CD4-positive, CD25-positive, alpha-beta regulatory T cell (primary cell): ENCODE data around the gene NT5C3B. TPM values are rescaled to one million over a fixed set of nuclear protein-coding genes. Genes with fewer than 3 reads are reported as not detected.

Source experiments
- ATAC-seq, 2 donors: fragments of 150-1000 bp; cut with Tn5 transposase; one replicate each; pipeline ENCODE4 v1.10.0; 2021; ENCODE audit warnings: low read depth in 2 of 2, moderate number of reproducible peaks in 2 of 2, moderate library complexity in 1 of 2
- DNase-seq, 3 donors: peaks; one replicate each; pipeline versions ENCODE4 v3.0.0 to v3.0.0-alpha.2; 2012 to 2022; ENCODE audit warnings: mixed read lengths in 1 of 3
- H3K27ac ChIP-seq: one replicate; pipeline ENCODE4 v1.7.0; 2013; ENCODE audit warnings: mild to moderate bottlenecking, low read length; ENCODE audit not compliant: insufficient read depth, poor library complexity, severe bottlenecking
- H3K27me3 ChIP-seq: one replicate; pipeline ENCODE4 v1.7.0; 2013; ENCODE audit warnings: low read length; ENCODE audit not compliant: control insufficient read depth, insufficient read depth
- H3K36me3 ChIP-seq: one replicate; pipeline ENCODE4 v1.7.0; 2013; ENCODE audit warnings: mild to moderate bottlenecking, low read length, moderate library complexity; ENCODE audit not compliant: control insufficient read depth, insufficient read depth
- H3K4me1 ChIP-seq: 2 replicates; pipeline ENCODE4 v1.7.0; 2013; ENCODE audit warnings: mild to moderate bottlenecking, low read length; ENCODE audit not compliant: insufficient read depth, control insufficient read depth, poor library complexity, severe bottlenecking
- H3K4me3 ChIP-seq: one replicate; pipeline ENCODE4 v1.7.0; 2013; ENCODE audit warnings: low read depth, mild to moderate bottlenecking, low read length, moderate library complexity
- H3K9me3 ChIP-seq, 2 experiments: 1 replicate in 1 of 2; 2 replicates in 1 of 2; pipeline ENCODE4 v1.7.0; 2013; ENCODE audit warnings: low read length in 2 of 2, mild to moderate bottlenecking in 1 of 2, moderate library complexity in 1 of 2; ENCODE audit not compliant: control insufficient read depth in 2 of 2
- H3K27ac Mint-ChIP-seq, 3 donors: one replicate each; pipeline ENCODE4 v1.8.0; 2020 to 2022; ENCODE audit warnings: mild to moderate bottlenecking in 3 of 3, mixed read lengths in 3 of 3, moderate library complexity in 2 of 3
- H3K27me3 Mint-ChIP-seq: one replicate; pipeline ENCODE4 v1.8.0; 2022; ENCODE audit warnings: mild to moderate bottlenecking, mixed read lengths
- H3K36me3 Mint-ChIP-seq: one replicate; pipeline ENCODE4 v1.8.0; 2020; ENCODE audit warnings: mixed read lengths
- H3K4me1 Mint-ChIP-seq, 4 donors: one replicate each; pipeline ENCODE4 v1.8.0; 2020 to 2022; ENCODE audit warnings: mixed read lengths in 4 of 4, mild to moderate bottlenecking in 1 of 4
- H3K4me3 Mint-ChIP-seq, 4 donors: one replicate each; pipeline ENCODE4 v1.8.0; 2020 to 2022; ENCODE audit warnings: mild to moderate bottlenecking in 4 of 4, mixed read lengths in 4 of 4, moderate library complexity in 3 of 4
- H3K9me3 Mint-ChIP-seq, 7 donors: one replicate each; pipeline ENCODE4 v1.8.0; 2020 to 2022; ENCODE audit warnings: mixed read lengths in 7 of 7, mild to moderate bottlenecking in 3 of 7, moderate library complexity in 2 of 7
- polyA plus RNA-seq, 4 donors: library from polyadenylated mRNA; unstranded; fragments of 300-500 nt; fragmentation: Illumina TruSeq; gene quantifications; one replicate each; pipeline ENCODE4 v1.2.3, GENCODE V29; 2021
- total RNA-seq: library from RNA; stranded (reverse); gene quantifications from one replicate; pipeline ENCODE4 v1.2.3, GENCODE V29; 2022

Gene NT5C3B
- total and polyA plus RNA-seq, 5 donors from 2014 or later: 15.5 to 37.7 (median 17.9) TPM

DNA sequence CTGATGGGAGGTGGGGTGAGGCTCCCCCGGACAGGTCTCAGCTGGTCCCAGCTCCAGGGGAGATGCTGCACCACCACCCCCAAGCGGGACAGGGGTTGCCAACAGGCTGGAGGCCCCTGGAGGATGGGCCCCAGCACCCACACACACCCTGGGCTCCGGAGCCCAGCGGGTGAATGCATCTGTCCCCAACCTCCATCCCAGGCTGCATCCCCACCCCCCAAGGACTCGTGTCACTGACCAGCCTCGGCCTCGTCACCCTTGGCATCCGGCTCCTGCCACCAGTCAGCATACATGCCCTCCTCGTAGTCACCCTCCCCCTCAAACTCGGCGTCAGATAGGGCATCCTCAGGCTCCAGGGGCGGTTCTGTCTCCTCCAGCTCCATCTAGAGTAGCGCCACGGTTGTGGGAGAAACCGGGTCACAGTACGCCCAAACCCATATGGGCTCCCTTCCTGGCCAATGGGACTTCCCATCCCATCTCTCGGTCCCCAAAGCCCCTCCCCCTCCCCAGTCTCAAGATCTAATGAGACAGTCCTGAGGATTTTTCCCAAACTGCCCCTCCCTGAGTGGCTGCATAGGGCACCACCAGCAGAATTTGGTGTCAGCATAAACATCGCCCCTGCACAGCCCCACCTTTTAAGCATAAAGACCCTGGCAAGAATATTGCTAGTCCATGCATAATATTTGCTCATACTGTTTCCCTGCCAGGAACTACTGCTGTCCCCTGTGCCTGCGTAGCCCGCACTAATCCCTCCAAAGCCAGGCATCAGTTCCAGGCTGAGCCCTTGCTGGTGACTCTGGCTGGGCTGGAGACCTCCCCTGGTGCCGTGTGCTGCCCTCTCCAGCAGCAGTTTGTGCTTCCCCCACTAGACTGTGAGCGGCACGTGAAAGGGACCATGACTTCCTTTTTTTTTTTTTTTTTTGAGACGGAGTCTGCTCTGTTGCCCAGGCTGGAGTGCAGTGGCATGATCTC is 32.7 kb downstream of the NT5C3B start:
- H3K27me3 ChIP-seq: no peaks in the 10 kb centered on the region
- Mint-ChIP-seq H3K4me1 (peaks cover 3 to 10% (median 5%) of the 10 kb centered on the region in 4 donors), H3K36me3 (peaks cover 3% of the 10 kb centered on the region), H3K27me3 (no peaks in the 10 kb centered on the region), H3K27ac (no peak overlapping the region), H3K9me3 (no peaks in the 10 kb centered on the region), H3K4me3 (no peak overlapping the region)
- ATAC-seq (no peak), DNase-seq (no peak)
- H3K4me3 ChIP-seq: no peak overlapping the region
- H3K9me3 ChIP-seq: no peaks in the 10 kb centered on the region
- peaks cover 4% of the 10 kb centered on the region for H3K4me1 ChIP-seq
- no peak overlapping the region for H3K27ac ChIP-seq
- no peaks in the 10 kb centered on the region for H3K36me3 ChIP-seq

DNA sequence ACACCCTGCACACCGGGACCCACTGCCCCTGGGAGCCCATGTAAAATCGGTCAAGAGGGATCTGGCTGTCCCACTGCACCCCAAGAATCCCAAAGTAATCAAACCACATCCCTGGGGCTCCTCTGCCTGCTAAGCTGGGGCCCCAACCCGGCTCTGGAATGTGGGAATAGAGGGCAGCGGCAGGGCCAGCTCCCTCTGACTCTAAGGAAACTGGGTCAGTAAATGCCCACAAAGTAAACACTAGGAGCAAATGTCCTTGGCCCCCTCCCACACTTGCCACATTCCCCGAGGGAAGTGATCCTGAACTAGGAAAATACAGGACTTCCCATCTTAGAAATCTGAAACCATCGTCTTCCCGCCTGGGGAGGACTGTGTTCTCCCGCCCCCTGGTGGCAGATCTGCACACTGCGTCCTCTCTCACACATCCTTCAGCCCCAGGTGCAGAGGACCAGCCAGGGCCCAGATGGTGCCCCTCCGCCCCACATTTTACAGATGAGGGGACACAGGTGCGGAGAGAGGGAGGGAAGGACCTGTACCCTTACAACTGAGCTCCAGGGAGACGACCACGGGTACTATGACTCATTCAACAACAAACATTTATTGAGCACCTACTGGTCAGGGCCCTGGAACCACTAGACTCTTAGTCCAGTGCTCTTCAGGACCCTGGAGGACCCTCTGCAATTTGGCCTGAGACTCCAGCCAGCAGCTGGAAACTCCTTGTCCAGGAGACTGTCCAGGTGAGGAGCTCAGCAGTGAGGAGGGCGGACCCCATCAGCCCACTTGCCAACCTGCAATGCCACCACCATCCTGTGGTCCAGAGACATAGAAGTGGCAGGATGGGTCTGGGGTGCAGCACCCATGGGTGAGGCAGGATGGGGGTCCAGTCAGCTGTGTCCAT is 34.4 kb downstream of the NT5C3B start:
- Mint-ChIP-seq H3K9me3 (no peaks in the 10 kb centered on the region), H3K4me1 (peaks cover 3 to 10% (median 5%) of the 10 kb centered on the region in 4 donors), H3K4me3 (no peak overlapping the region), H3K27ac (peak overlapping the region in 2 of 3 donors; percentile 17 to 88), H3K27me3 (peaks cover under 1% of the 10 kb centered on the region), H3K36me3 (peaks cover 3% of the 10 kb centered on the region)
- Histone ChIP-seq H3K27me3 (no peaks in the 10 kb centered on the region), H3K4me1 (peaks cover 4% of the 10 kb centered on the region), H3K27ac (no peak overlapping the region), H3K9me3 (no peaks in the 10 kb centered on the region), H3K36me3 (no peaks in the 10 kb centered on the region), H3K4me3 (no peak overlapping the region)
- DNase-seq (peak; percentile 54 to 65 (median 64)), ATAC-seq (peak; percentile 74 to 81)

DNA sequence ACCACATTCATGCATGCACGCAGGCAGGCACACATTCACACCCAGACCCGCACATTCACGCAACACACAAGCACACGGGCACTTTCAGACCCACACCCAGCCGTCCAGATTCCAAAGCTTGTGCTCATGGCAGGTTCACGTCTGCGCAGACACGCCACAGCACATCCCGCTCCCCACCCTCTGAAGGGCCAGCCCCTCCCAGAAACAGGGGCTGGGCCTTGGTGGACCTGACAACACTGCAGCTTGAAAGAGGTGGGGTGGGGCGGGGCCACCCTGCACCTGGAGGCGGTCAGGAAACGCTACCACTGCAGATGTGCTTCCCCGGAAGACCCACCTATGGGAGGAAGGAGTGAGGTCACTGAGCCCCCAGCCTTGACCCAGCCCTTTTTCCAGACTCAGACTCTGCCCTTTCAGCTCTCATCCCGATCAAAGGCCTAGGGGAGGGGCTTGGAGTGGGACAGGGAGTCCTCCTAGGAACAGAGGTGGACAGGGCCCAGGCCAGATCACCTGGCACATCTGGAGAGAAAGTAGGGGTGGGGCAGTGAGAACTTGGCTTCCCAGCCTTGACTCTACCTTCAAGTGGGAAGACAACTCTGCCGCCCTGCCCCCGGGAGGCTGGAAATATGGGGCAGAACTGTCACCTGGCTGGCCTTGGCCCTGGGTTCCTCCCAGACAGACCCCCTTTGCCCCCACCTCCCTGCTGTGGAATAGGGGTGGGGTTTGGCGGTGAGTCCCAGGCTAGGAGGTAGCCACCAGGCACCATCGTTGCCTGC is 35.2 kb downstream of the NT5C3B start:
- DNase-seq (no peak), ATAC-seq (no peak)
- peaks cover 3% of the 10 kb centered on the region for H3K36me3 Mint-ChIP-seq
- H3K27ac ChIP-seq: no peak overlapping the region
- peak overlapping the region in 1 of 4 donors; percentile 9 for H3K4me3 Mint-ChIP-seq
- H3K27me3 ChIP-seq: no peaks in the 10 kb centered on the region
- no peaks in the 10 kb centered on the region for H3K36me3 ChIP-seq
- no peaks in the 10 kb centered on the region for H3K9me3 ChIP-seq
- no peak overlapping the region for H3K4me3 ChIP-seq
- no peaks in the 10 kb centered on the region for H3K9me3 Mint-ChIP-seq
- H3K4me1 Mint-ChIP-seq: peaks cover 3 to 10% (median 5%) of the 10 kb centered on the region in 4 donors
- peaks cover 4% of the 10 kb centered on the region for H3K4me1 ChIP-seq
- no peak overlapping the region for H3K27ac Mint-ChIP-seq
- H3K27me3 Mint-ChIP-seq: peaks cover 6% of the 10 kb centered on the region

DNA sequence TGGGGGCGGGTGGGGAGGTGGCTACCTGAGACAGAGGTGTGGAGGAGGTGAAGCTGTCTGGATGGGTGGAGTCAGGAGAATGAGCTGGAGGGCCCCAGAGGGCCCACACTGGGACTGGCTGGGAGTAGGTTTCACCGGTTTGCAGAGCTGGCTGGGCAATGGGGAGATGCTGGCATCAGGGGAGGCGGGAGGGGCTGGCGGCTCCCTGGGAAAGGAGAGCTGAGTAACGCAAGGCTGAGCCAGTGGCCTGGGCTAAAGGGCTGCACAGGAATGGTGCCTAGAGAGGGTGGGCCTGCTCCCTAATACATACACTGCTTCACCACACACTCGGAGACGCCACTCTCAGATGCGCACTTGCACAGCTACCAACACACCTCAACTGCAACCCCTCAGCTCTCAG is 36.7 kb downstream of the NT5C3B start:
- no peaks in the 10 kb centered on the region for H3K9me3 ChIP-seq
- Mint-ChIP-seq H3K9me3 (no peaks in the 10 kb centered on the region), H3K4me1 (peaks cover 3 to 10% (median 5%) of the 10 kb centered on the region in 4 donors), H3K27me3 (peaks cover 11% of the 10 kb centered on the region), H3K4me3 (peak overlapping the region in 1 of 4 donors; percentile 15), H3K36me3 (peaks cover 3% of the 10 kb centered on the region), H3K27ac (no peak overlapping the region)
- no peak for DNase-seq
- ATAC-seq: no peak
- no peaks in the 10 kb centered on the region for H3K36me3 ChIP-seq
- peaks cover 4% of the 10 kb centered on the region for H3K4me1 ChIP-seq
- H3K27me3 ChIP-seq: no peaks in the 10 kb centered on the region
- no peak overlapping the region for H3K27ac ChIP-seq
- no peak overlapping the region for H3K4me3 ChIP-seq

DNA sequence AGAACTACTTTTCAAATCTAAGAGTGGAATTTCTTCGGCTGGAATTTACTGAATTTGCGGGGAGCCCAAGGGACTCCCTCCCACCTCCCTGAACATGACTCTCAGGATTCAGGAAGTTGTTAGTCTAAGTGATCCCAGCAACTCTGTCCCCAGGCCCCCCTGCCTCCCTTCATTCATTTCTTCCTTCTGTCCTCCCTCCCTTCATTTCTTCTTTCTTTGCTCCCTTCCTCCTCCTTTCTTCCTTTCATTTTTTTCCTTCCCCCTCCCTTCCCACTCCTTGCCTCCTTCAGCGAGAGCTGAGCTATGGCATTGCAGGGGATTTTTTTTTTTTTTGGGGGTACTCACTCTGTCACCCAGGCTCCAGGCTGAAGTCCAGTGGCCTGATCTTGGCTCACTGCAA is 38.7 kb downstream of the NT5C3B start:
- H3K4me1 Mint-ChIP-seq: peaks cover 3 to 10% (median 5%) of the 10 kb centered on the region in 4 donors
- Histone ChIP-seq H3K9me3 (no peaks in the 10 kb centered on the region), H3K4me1 (peaks cover 4% of the 10 kb centered on the region), H3K4me3 (no peak overlapping the region), H3K36me3 (no peaks in the 10 kb centered on the region), H3K27ac (no peak overlapping the region), H3K27me3 (no peaks in the 10 kb centered on the region)
- no peak for ATAC-seq
- no peak overlapping the region for H3K27ac Mint-ChIP-seq
- DNase-seq: no peak
- H3K4me3 Mint-ChIP-seq: no peak overlapping the region
- no peaks in the 10 kb centered on the region for H3K9me3 Mint-ChIP-seq
- peaks cover 3% of the 10 kb centered on the region for H3K36me3 Mint-ChIP-seq
- peaks cover 11% of the 10 kb centered on the region for H3K27me3 Mint-ChIP-seq

DNA sequence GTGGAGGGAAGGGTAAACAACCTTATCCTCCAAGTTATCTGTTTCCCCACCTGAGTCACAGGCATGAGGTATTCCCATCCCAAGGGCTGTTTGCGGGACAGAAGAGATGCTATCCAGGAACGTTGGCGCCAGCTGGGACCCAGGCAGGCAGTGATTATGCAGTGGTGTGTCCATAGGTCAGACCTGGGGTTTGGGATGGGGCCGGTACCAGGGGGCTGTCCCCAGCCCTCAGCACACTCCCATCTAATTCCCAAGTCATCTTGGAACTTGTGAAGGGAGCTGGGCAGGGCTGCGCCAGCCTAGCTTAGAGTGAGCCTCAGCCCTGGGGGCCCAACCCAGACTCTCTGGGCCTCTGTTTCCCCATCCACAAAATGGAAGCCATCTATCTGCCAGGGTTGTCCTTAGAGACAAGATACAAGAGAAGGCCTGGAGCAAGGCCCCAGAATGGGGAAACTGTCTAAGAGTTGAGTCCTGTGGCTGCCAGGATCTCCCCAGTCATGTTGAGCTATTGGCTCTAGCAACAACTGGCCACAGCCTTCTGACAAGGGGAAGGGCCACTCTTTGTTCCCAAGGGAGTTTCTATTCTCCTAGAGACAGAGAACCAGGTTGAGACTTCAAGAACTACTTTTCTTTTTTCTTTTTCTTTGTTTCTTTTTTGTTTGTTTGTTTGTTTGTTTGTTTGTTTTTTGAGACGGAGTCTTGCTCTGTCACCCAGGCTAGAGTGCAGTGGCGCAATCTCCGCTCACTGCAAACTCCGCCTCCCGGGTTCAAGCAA is 39.7 kb downstream of the NT5C3B start:
- Histone ChIP-seq H3K27ac (no peak overlapping the region), H3K36me3 (no peaks in the 10 kb centered on the region), H3K27me3 (no peaks in the 10 kb centered on the region), H3K4me3 (no peak overlapping the region), H3K9me3 (no peaks in the 10 kb centered on the region), H3K4me1 (peaks cover 2% of the 10 kb centered on the region)
- Mint-ChIP-seq H3K4me1 (peaks cover 0 to 4% (median under 1%) of the 10 kb centered on the region in 4 donors), H3K27ac (no peak overlapping the region), H3K36me3 (no peaks in the 10 kb centered on the region), H3K27me3 (peaks cover 11% of the 10 kb centered on the region), H3K4me3 (no peak overlapping the region), H3K9me3 (no peaks in the 10 kb centered on the region)
- DNase-seq: no peak
- no peak for ATAC-seq
